ENCODE measurements around the gene CBY2.

Gene CBY2

GRCh38 chr13:45713106-45713690 lies 11.1 kb downstream of the CBY2 start:
- TF ChIP-seq CTCF (IDR thresholded peaks at IDR 0.05; ENCODE audit: low read length, missing control alignments), result no peak
- DNase-seq (ENCODE audit: low read depth), result no peak
- H3K4me3 ChIP-seq (replicated peaks; ENCODE audit: low read depth, low read length), result no peak overlapping the region

DNA sequence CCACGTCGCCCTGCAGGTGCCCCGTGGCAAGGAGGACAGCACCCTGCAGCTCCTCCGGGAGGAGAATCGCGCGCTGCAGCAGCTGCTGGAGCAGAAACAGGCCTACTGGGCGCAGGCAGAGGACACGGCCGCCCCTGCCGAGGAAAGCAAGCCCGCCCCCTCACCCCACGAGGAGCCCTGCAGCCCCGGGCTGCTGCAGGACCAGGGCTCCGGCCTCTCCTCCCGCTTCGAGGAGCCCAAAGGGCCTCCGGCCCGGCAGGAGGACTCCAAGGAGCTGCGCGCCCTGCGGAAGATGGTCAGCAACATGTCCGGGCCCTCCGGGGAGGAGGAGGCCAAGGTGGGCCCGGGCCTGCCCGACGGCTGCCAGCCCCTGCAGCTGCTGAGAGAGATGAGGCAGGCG lies 11.6 kb downstream of the CBY2 start:
- no peak for TF ChIP-seq CTCF (IDR thresholded peaks at IDR 0.05; ENCODE audit: low read length, missing control alignments)
- DNase-seq (ENCODE audit: low read depth), result no peak
- no peak overlapping the region for H3K4me3 ChIP-seq (replicated peaks; ENCODE audit: low read depth, low read length)

- no peak for DNase-seq (ENCODE audit: low read depth)
- no peak for TF ChIP-seq CTCF (IDR thresholded peaks at IDR 0.05; ENCODE audit: low read length, missing control alignments)
Observed at GRCh38 chr13:45714170-45714569, 12.1 kb downstream of the CBY2 start.

GRCh38 chr13:45715351-45715750 lies 13.2 kb downstream of the CBY2 start:
- no peak for DNase-seq (ENCODE audit: low read depth)
- H3K4me3 ChIP-seq (replicated peaks; ENCODE audit: low read depth, low read length), result no peak overlapping the region
- no peak for TF ChIP-seq CTCF (IDR thresholded peaks at IDR 0.05; ENCODE audit: low read length, missing control alignments)

More at GRCh38 chr13:45714170-45714569, 12.1 kb downstream of the CBY2 start:
- H3K4me3 ChIP-seq (replicated peaks; ENCODE audit: low read depth, low read length), result no peak overlapping the region

DNA sequence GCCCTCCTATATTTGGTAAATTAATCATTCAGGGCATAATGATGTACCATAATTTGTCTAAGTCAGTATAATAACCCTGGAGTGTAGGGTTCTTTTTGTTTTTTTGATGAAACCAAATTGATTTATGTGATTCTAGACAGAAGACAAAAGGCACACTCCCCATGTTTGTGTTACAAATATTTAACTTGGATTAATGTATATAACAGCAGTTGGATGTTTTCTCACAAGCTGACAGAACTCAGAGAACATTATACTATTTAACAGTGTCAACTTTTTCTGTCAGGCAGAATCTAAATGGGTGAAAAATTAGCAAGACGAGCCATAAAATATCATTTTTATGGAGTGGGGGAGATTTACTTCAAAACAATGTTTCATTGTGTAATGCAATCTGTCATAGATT lies 15.2 kb downstream of the CBY2 start:
- TF ChIP-seq CTCF (IDR thresholded peaks at IDR 0.05; ENCODE audit: low read length, missing control alignments), result no peak
- H3K4me3 ChIP-seq (replicated peaks; ENCODE audit: low read depth, low read length), result no peak overlapping the region
- no peak for DNase-seq (ENCODE audit: low read depth)

DNA sequence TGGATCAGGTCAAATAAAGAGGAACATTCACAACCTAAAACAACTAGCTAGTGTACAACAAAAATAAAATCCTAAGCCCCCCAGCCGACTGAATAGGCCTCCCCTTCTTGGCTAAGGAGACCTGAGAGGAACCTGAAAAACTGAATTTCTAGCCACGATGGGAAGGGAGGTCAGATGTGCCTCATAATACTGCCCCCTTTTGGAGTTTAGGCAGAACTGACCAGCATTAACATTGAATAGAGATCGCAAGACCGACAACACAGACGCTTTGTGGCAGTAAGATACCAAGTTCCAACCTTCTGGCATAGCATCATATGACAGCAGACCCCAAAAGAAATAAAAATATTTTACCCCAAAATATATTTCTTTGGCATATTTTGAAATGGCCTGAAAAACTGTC lies 15.9 kb downstream of the CBY2 start:
- peak; percentile 53 for TF ChIP-seq CTCF (IDR thresholded peaks at IDR 0.05; ENCODE audit: low read length, missing control alignments)
- no peak overlapping the region for H3K4me3 ChIP-seq (replicated peaks; ENCODE audit: low read depth, low read length)
- peak; percentile 23 for DNase-seq (ENCODE audit: low read depth)

DNA sequence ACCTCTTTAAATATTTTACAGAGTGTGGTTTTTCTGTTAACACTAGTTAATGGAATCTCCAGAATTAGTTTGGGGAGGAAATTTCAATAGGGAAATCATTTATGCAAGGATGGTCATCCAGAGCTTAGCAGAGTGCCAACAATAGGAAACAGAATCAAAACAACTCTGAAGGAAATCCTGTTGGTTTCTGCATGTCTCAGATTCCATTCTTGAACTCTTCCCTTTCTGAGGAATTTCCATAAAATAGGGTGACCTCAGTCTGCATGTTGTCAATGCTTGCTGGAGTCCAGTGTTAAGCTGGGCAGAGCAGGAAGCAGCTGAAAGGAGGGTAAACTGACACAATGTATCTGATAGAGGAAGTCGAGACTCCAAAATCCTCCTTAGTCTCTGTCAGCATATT lies 16.9 kb downstream of the CBY2 start:
- no peak for TF ChIP-seq CTCF (IDR thresholded peaks at IDR 0.05; ENCODE audit: low read length, missing control alignments)
- H3K4me3 ChIP-seq (replicated peaks; ENCODE audit: low read depth, low read length), result no peak overlapping the region
- DNase-seq (ENCODE audit: low read depth), result peak; percentile 14
